ENCODE results near the gene RPS19. TPM values are rescaled to one million over a fixed set of nuclear protein-coding genes. Genes with fewer than 3 reads are reported as not detected.

Gene RPS19
- total RNA-seq, 1 experiment from 2014 or later, result 3,152 TPM

DNA sequence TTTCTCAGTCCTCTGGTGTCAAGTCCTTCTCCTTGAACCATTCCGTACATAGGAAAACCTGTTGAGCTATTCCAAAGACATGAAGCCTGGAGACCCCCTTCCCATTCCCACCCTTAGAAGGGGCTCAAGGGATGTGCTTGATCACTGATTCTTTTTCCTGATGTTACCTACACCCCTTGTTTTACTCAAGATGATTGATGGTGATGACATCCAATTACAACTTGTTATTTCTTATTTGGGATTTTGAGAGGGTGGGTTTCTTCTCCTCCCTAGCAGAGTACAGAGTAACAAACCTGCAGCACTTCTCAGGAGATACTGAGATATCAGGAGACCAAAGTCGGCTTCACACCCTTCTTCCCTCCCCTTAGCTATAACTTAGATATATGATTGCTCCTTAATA is 6.7 kb upstream of the RPS19 start:
- Mint-ChIP-seq H3K27me3 (ENCODE audit: low read depth) (peaks cover 41% of the 10 kb centered on the region), H3K4me3 (no peak overlapping the region), H3K27ac (no peak overlapping the region), H3K4me1 (peaks cover 10% of the 10 kb centered on the region), H3K36me3 (no peaks in the 10 kb centered on the region), H3K9me3 (no peaks in the 10 kb centered on the region)
- DNase-seq (ENCODE audit: low spot score), result no peak
- ChIA-PET POLR2A (no interaction called here), CTCF (interaction anchor here (1.4 kb wide), 1 partner anchor 60 kb away, joined by 3 read pairs; no protein-coding TSS in a partner anchor)
- TF ChIP-seq, protein P1, sequence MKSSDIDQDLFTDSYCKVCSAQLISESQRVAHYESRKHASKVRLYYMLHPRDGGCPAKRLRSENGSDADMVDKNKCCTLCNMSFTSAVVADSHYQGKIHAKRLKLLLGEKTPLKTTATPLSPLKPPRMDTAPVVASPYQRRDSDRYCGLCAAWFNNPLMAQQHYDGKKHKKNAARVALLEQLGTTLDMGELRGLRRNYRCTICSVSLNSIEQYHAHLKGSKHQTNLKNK (CRISPR knock-in tag; IDR thresholded peaks at IDR 0.05), result no peak
- no peak for TF ChIP-seq ZNF219 (CRISPR knock-in tag; IDR thresholded peaks at IDR 0.05; ENCODE audit: borderline replicate concordance)
- no peak for TF ChIP-seq NR1H2 (CRISPR knock-in tag; IDR thresholded peaks at IDR 0.05)
- TF ChIP-seq ATF1 (CRISPR knock-in tag; IDR thresholded peaks at IDR 0.05), result no peak
- no peak for TF ChIP-seq ZNF138 (CRISPR knock-in tag; conservative IDR thresholded peaks at IDR 0.05)
- no peak for TF ChIP-seq GTF2I (CRISPR knock-in tag; conservative IDR thresholded peaks at IDR 0.05)
- TF ChIP-seq, protein P2, sequence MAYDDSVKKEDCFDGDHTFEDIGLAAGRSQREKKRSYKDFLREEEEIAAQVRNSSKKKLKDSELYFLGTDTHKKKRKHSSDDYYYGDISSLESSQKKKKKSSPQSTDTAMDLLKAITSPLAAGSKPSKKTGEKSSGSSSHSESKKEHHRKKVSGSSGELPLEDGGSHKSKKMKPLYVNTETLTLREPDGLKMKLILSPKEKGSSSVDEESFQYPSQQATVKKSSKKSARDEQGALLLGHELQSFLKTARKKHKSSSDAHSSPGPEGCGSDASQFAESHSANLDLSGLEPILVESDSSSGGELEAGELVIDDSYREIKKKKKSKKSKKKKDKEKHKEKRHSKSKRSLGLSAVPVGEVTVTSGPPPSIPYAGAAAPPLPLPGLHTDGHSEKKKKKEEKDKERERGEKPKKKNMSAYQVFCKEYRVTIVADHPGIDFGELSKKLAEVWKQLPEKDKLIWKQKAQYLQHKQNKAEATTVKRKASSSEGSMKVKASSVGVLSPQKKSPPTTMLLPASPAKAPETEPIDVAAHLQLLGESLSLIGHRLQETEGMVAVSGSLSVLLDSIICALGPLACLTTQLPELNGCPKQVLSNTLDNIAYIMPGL (CRISPR knock-in tag; IDR thresholded peaks at IDR 0.05), result no peak
- TF ChIP-seq, protein P3, sequence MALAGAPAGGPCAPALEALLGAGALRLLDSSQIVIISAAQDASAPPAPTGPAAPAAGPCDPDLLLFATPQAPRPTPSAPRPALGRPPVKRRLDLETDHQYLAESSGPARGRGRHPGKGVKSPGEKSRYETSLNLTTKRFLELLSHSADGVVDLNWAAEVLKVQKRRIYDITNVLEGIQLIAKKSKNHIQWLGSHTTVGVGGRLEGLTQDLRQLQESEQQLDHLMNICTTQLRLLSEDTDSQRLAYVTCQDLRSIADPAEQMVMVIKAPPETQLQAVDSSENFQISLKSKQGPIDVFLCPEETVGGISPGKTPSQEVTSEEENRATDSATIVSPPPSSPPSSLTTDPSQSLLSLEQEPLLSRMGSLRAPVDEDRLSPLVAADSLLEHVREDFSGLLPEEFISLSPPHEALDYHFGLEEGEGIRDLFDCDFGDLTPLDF (CRISPR knock-in tag; IDR thresholded peaks at IDR 0.05), result no peak
- TF ChIP-seq, protein P4, sequence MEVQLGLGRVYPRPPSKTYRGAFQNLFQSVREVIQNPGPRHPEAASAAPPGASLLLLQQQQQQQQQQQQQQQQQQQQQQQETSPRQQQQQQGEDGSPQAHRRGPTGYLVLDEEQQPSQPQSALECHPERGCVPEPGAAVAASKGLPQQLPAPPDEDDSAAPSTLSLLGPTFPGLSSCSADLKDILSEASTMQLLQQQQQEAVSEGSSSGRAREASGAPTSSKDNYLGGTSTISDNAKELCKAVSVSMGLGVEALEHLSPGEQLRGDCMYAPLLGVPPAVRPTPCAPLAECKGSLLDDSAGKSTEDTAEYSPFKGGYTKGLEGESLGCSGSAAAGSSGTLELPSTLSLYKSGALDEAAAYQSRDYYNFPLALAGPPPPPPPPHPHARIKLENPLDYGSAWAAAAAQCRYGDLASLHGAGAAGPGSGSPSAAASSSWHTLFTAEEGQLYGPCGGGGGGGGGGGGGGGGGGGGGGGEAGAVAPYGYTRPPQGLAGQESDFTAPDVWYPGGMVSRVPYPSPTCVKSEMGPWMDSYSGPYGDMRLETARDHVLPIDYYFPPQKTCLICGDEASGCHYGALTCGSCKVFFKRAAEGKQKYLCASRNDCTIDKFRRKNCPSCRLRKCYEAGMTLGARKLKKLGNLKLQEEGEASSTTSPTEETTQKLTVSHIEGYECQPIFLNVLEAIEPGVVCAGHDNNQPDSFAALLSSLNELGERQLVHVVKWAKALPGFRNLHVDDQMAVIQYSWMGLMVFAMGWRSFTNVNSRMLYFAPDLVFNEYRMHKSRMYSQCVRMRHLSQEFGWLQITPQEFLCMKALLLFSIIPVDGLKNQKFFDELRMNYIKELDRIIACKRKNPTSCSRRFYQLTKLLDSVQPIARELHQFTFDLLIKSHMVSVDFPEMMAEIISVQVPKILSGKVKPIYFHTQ (CRISPR knock-in tag; IDR thresholded peaks at IDR 0.05), result no peak
- TF ChIP-seq, protein P5, sequence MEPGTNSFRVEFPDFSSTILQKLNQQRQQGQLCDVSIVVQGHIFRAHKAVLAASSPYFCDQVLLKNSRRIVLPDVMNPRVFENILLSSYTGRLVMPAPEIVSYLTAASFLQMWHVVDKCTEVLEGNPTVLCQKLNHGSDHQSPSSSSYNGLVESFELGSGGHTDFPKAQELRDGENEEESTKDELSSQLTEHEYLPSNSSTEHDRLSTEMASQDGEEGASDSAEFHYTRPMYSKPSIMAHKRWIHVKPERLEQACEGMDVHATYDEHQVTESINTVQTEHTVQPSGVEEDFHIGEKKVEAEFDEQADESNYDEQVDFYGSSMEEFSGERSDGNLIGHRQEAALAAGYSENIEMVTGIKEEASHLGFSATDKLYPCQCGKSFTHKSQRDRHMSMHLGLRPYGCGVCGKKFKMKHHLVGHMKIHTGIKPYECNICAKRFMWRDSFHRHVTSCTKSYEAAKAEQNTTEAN (CRISPR knock-in tag; IDR thresholded peaks at IDR 0.05), result no peak
- TF ChIP-seq CBFB (CRISPR knock-in tag; IDR thresholded peaks at IDR 0.05; ENCODE audit: low read depth), result no peak
- no peak for ATAC-seq

DNA sequence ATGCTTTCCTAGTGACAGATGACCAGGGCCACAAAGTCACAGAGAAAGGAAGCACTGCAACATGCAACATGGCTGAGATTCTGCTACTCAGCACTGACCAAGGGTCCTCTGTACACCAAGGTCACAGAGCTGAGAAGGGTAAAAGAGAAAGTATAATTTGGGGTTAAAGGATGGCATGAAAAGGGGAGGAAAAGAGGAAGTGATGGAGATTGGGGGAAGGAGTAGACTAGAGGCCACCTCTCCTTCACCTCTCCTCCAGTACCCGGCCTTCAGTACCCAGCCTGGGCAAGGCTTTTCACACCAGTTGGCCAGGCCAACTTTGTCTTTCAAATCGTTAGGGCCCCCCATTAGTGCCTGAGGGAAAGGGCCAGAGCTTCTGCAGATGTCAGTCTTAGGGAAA is 6.3 kb upstream of the RPS19 start:
- DNase-seq (ENCODE audit: low spot score) (no peak), ATAC-seq (no peak)
- H3K4me3 Mint-ChIP-seq, result no peak overlapping the region
- CTCF ChIA-PET, result interaction anchor here (1.4 kb wide), 1 partner anchor 60 kb away, joined by 3 read pairs; no protein-coding TSS in a partner anchor
- H3K27me3 Mint-ChIP-seq (ENCODE audit: low read depth), result peaks cover 39% of the 10 kb centered on the region
- H3K36me3 Mint-ChIP-seq, result no peaks in the 10 kb centered on the region
- POLR2A ChIA-PET, result no interaction called here
- H3K4me1 Mint-ChIP-seq, result peaks cover 10% of the 10 kb centered on the region
- H3K9me3 Mint-ChIP-seq, result no peaks in the 10 kb centered on the region
- TF ChIP-seq, protein P6, sequence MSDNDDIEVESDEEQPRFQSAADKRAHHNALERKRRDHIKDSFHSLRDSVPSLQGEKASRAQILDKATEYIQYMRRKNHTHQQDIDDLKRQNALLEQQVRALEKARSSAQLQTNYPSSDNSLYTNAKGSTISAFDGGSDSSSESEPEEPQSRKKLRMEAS (CRISPR knock-in tag; IDR thresholded peaks at IDR 0.05), result no peak
- TF ChIP-seq, protein P7, sequence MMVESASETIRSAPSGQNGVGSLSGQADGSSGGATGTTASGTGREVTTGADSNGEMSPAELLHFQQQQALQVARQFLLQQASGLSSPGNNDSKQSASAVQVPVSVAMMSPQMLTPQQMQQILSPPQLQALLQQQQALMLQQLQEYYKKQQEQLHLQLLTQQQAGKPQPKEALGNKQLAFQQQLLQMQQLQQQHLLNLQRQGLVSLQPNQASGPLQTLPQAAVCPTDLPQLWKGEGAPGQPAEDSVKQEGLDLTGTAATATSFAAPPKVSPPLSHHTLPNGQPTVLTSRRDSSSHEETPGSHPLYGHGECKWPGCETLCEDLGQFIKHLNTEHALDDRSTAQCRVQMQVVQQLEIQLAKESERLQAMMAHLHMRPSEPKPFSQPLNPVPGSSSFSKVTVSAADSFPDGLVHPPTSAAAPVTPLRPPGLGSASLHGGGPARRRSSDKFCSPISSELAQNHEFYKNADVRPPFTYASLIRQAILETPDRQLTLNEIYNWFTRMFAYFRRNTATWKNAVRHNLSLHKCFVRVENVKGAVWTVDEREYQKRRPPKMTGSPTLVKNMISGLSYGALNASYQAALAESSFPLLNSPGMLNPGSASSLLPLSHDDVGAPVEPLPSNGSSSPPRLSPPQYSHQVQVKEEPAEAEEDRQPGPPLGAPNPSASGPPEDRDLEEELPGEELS (CRISPR knock-in tag; IDR thresholded peaks at IDR 0.05), result no peak
- TF ChIP-seq ATF1 (CRISPR knock-in tag; IDR thresholded peaks at IDR 0.05) (no peak), SMAD3 (CRISPR knock-in tag; IDR thresholded peaks at IDR 0.05; ENCODE audit: borderline replicate concordance) (no peak), MXD4 (CRISPR knock-in tag; IDR thresholded peaks at IDR 0.05; ENCODE audit: borderline replicate concordance) (no peak), TP53 (CRISPR knock-in tag; IDR thresholded peaks at IDR 0.05) (no peak), NFE2L1 (CRISPR knock-in tag; IDR thresholded peaks at IDR 0.05) (no peak)
- TF ChIP-seq, protein P4 (CRISPR knock-in tag; IDR thresholded peaks at IDR 0.05), result no peak
- no peak overlapping the region for H3K27ac Mint-ChIP-seq
